ENCODE measurements around the gene MICU2.

The MICU2 gene

GRCh38 chr13:21544515-21544914, 59.5 kb downstream of the MICU2 start:
- no peak overlapping the region for H2AFZ ChIP-seq (ENCODE audit: low read depth, low read length)
- H3K9me3 ChIP-seq (ENCODE audit: insufficient read depth, low read length), result no peaks in the 10 kb centered on the region
- H3K9ac ChIP-seq (ENCODE audit: low read length), result no peak overlapping the region
- H3K4me1 ChIP-seq (ENCODE audit: low read length), result peaks cover 4% of the 10 kb centered on the region; the same call in 1 of the 2 replicates
- H3K4me3 ChIP-seq (ENCODE audit: low read length), result no peak overlapping the region
- 0 out of 2 replicates have a peak, but pooled peaks cover 4% of the 10 kb centered on the region for H3K79me2 ChIP-seq (ENCODE audit: low read length)
- H3K27ac ChIP-seq (ENCODE audit: low read length), result no peak overlapping the region
- H3K36me3 ChIP-seq (replicated peaks; ENCODE audit: low read depth, low read length), result no peaks in the 10 kb centered on the region
- TF ChIP-seq EZH2phosphoT487 (IDR thresholded peaks at IDR 0.05; ENCODE audit: low read depth) (no peak), CTCF (IDR thresholded peaks at IDR 0.05; ENCODE audit: low read depth, low read length) (no peak)
- no peaks in the 10 kb centered on the region for H3K27me3 ChIP-seq (ENCODE audit: low read depth, low read length)
- H4K20me1 ChIP-seq (ENCODE audit: insufficient read depth, low read length), result peaks cover 6% of the 10 kb centered on the region; the same call in 1 of the 2 replicates
- no peak overlapping the region for H3K4me2 ChIP-seq (ENCODE audit: low read length)

GRCh38 chr13:21542563-21542962, 61.4 kb downstream of the MICU2 start:
- Histone ChIP-seq H3K9ac (ENCODE audit: low read length) (no peak overlapping the region), H3K36me3 (replicated peaks; ENCODE audit: low read depth, low read length) (peaks cover 4% of the 10 kb centered on the region), H3K4me2 (ENCODE audit: low read length) (no peak overlapping the region), H3K27me3 (ENCODE audit: low read depth, low read length) (no peaks in the 10 kb centered on the region), H3K27ac (ENCODE audit: low read length) (no peak overlapping the region), H2AFZ (ENCODE audit: low read depth, low read length) (no peak overlapping the region), H3K4me1 (ENCODE audit: low read length) (peaks cover 4% of the 10 kb centered on the region; the same call in 1 of the 2 replicates), H4K20me1 (ENCODE audit: insufficient read depth, low read length) (peaks cover 6% of the 10 kb centered on the region; the same call in 1 of the 2 replicates), H3K79me2 (ENCODE audit: low read length) (0 out of 2 replicates have a peak, but pooled peaks cover 4% of the 10 kb centered on the region), H3K9me3 (ENCODE audit: insufficient read depth, low read length) (no peaks in the 10 kb centered on the region), H3K4me3 (ENCODE audit: low read length) (no peak overlapping the region)
- no peak for TF ChIP-seq EZH2phosphoT487 (IDR thresholded peaks at IDR 0.05; ENCODE audit: low read depth)
- no peak for TF ChIP-seq CTCF (IDR thresholded peaks at IDR 0.05; ENCODE audit: low read depth, low read length)

GRCh38 chr13:21541980-21542379, 62.0 kb downstream of the MICU2 start:
- H3K27ac ChIP-seq (ENCODE audit: low read length), result no peak overlapping the region
- no peak overlapping the region for H3K4me2 ChIP-seq (ENCODE audit: low read length)
- 0 out of 2 replicates have a peak, but pooled peaks cover 4% of the 10 kb centered on the region for H3K79me2 ChIP-seq (ENCODE audit: low read length)
- no peak for TF ChIP-seq CTCF (IDR thresholded peaks at IDR 0.05; ENCODE audit: low read depth, low read length)
- no peak for TF ChIP-seq EZH2phosphoT487 (IDR thresholded peaks at IDR 0.05; ENCODE audit: low read depth)
- peaks cover 4% of the 10 kb centered on the region; the same call in 1 of the 2 replicates for H4K20me1 ChIP-seq (ENCODE audit: insufficient read depth, low read length)
- no peak overlapping the region for H2AFZ ChIP-seq (ENCODE audit: low read depth, low read length)
- H3K9ac ChIP-seq (ENCODE audit: low read length), result no peak overlapping the region
- peaks cover 4% of the 10 kb centered on the region; the same call in 1 of the 2 replicates for H3K4me1 ChIP-seq (ENCODE audit: low read length)
- H3K36me3 ChIP-seq (replicated peaks; ENCODE audit: low read depth, low read length), result peaks cover 4% of the 10 kb centered on the region
- no peak overlapping the region for H3K4me3 ChIP-seq (ENCODE audit: low read length)
- no peaks in the 10 kb centered on the region for H3K9me3 ChIP-seq (ENCODE audit: insufficient read depth, low read length)
- H3K27me3 ChIP-seq (ENCODE audit: low read depth, low read length), result no peaks in the 10 kb centered on the region

- Histone ChIP-seq H3K9ac (ENCODE audit: low read length) (no peak overlapping the region), H2AFZ (ENCODE audit: low read depth, low read length) (no peak overlapping the region), H4K20me1 (ENCODE audit: insufficient read depth, low read length) (no peaks in the 10 kb centered on the region), H3K27ac (ENCODE audit: low read length) (no peak overlapping the region), H3K4me3 (ENCODE audit: low read length) (no peak overlapping the region), H3K27me3 (ENCODE audit: low read depth, low read length) (no peaks in the 10 kb centered on the region), H3K4me1 (ENCODE audit: low read length) (peaks cover 4% of the 10 kb centered on the region; the same call in 1 of the 2 replicates), H3K9me3 (ENCODE audit: insufficient read depth, low read length) (no peaks in the 10 kb centered on the region), H3K4me2 (ENCODE audit: low read length) (no peak overlapping the region), H3K36me3 (replicated peaks; ENCODE audit: low read depth, low read length) (peaks cover 4% of the 10 kb centered on the region), H3K79me2 (ENCODE audit: low read length) (0 out of 2 replicates have a peak, but pooled peaks cover 4% of the 10 kb centered on the region)
- TF ChIP-seq EZH2phosphoT487 (IDR thresholded peaks at IDR 0.05; ENCODE audit: low read depth) (no peak), CTCF (IDR thresholded peaks at IDR 0.05; ENCODE audit: low read depth, low read length) (no peak)
Measured at GRCh38 chr13:21541271-21541670, 62.7 kb downstream of the MICU2 start.
